Right atrium auricular region (tissue), 2 donors: ENCODE measurements around the gene GLT8D2. TPM values are rescaled to one million over a fixed set of nuclear protein-coding genes. Genes with fewer than 3 reads are reported as not detected.

Experiments used
- DNase-seq: peaks from one replicate; pipeline ENCODE4 v3.0.0-alpha.2; 2019; ENCODE audit warnings: low spot score
- H3K27ac ChIP-seq, 2 donors: fragments of 200-600 bp; sonication (generic); 1 replicate in 1 of 2; 2 replicates in 1 of 2; pipeline ENCODE4 v1.5.1; 2016 to 2019
- H3K27me3 ChIP-seq, 2 donors: fragments of 200-600 bp; sonication (generic); one replicate each; pipeline versions ENCODE4 v1.5.1 to v1.6.0; 2017 to 2019
- H3K36me3 ChIP-seq: fragments of 200-600 bp; sonication (generic); one replicate; pipeline ENCODE4 v1.5.1; 2016
- H3K4me1 ChIP-seq, 2 donors: fragments of 200-600 bp; sonication (generic); one replicate each; pipeline versions ENCODE4 v1.5.1 to v1.6.0; 2017 to 2019
- H3K4me3 ChIP-seq, 2 donors: fragments of 200-600 bp; sonication (generic); 1 replicate in 1 of 2; 2 replicates in 1 of 2; pipeline ENCODE4 v1.5.1; 2017 to 2019; ENCODE audit warnings: mild to moderate bottlenecking in 1 of 2, moderate library complexity in 1 of 2
- H3K9me3 ChIP-seq, 2 donors: fragments of 200-600 bp; sonication (generic); one replicate each; pipeline ENCODE4 v1.5.1; 2019
- total RNA-seq, 2 donors: library from RNA; depleted of rRNA; stranded (reverse); fragments of >200 nt; gene quantifications; one replicate each; pipeline ENCODE4 v1.1.0, GENCODE V29; 2016
- TF ChIP-seq, protein P1 (sequence below), 2 donors: fragments of 200-600 bp; sonication (generic); IDR thresholded peaks; one replicate each; pipeline ENCODE4 v1.5.1; 2019; ENCODE audit warnings: antibody characterized with exemption in 2 of 2

GLT8D2 gene
- total RNA-seq, 2 donors from 2014 or later = 5.6 to 9.9 TPM

DNA sequence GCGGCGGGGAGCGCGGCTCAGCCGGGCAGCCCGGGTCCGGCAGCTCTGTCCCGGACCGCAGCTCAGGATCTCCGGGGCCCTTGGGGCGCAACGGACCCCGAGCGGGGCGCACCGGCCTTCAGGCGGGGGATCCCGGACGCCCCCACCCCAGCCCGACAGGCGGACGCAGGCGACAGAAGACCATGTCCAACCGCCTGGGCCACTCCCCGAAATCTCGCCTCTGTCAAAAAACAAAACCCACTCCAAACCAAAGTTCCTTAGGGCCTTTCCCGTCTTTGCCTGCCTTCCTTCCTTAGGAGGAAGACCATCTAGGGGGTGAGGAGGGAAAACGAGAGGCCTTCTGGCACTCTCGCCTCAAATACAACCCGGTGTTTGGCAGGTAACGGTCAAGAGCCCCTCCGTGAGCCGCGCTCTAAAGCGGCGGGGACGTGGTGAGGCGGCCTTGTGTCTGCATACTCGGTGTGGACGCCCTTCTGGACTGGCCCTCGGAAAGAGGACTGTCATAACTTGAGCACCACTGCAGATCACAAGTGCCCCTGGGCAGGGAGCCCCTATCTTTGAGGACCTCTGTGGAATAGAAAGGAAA lies 14.9 kb upstream of the GLT8D2 start:
- DNase-seq = no peak
- H3K9me3 ChIP-seq = no peaks in the 10 kb centered on the region
- H3K27ac ChIP-seq = peak overlapping the region; percentile 90 to 92
- TF ChIP-seq, protein P1, sequence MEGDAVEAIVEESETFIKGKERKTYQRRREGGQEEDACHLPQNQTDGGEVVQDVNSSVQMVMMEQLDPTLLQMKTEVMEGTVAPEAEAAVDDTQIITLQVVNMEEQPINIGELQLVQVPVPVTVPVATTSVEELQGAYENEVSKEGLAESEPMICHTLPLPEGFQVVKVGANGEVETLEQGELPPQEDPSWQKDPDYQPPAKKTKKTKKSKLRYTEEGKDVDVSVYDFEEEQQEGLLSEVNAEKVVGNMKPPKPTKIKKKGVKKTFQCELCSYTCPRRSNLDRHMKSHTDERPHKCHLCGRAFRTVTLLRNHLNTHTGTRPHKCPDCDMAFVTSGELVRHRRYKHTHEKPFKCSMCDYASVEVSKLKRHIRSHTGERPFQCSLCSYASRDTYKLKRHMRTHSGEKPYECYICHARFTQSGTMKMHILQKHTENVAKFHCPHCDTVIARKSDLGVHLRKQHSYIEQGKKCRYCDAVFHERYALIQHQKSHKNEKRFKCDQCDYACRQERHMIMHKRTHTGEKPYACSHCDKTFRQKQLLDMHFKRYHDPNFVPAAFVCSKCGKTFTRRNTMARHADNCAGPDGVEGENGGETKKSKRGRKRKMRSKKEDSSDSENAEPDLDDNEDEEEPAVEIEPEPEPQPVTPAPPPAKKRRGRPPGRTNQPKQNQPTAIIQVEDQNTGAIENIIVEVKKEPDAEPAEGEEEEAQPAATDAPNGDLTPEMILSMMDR (IDR thresholded peaks at IDR 0.05) = no peak
- H3K4me3 ChIP-seq = peak overlapping the region; percentile 89 to 93
- peaks cover 18% of the 10 kb centered on the region for H3K36me3 ChIP-seq
- H3K27me3 ChIP-seq = no peaks in the 10 kb centered on the region
- H3K4me1 ChIP-seq = peaks cover 0 to 19% of the 10 kb centered on the region in 2 donors

DNA sequence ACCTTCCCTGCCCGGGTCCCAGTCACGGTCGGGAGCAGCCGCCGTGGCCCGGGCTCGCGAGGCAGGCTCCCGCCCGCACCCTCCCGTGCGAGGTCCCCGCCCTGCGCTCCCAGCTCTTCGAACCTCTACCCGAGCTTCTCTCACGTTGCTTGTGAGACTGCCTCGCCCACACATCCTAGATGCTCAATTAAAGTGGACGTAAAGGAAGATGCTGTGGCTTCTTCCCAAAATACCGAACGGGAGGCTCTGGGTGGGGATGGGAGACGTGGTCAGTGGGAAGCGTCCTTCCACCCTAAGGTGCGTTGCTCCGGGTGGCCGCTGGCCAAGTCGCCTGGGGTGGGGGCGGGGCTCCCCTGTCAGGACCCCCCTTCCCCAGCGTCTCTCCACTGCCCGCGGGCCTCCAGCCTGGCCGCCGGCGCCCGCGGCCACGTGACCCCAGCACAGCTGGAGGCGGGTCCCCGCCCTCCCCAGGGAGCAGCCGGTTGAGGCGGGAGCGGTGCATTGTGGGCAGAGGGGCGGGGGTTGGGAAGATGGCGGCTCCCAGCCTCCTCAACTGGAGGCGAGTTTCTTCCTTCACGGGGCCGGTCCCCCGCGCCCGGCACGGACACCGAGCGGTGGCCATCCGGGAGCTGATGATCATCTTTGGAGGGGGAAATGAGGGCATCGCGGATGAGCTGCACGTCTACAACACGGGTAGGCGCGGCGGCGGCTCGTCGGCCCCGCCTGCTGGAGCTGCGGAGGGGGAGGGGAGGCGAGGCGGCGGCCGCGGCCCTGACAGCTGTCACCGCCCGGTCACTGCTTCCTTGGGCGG lies 14.2 kb upstream of the GLT8D2 start, which contains the start of gene HCFC2:
Gene HCFC2, plus strand, starts transcription at position 501 of the 811 bp plus-strand sequence. Its CDS starts 30 bp downstream, at position 531.
- H3K27ac ChIP-seq = peak within 1 kb of the TSS; percentile 90 to 92
- peak; percentile 87 for DNase-seq
- H3K9me3 ChIP-seq = no peaks in the 10 kb centered on the region
- H3K27me3 ChIP-seq = no peaks in the 10 kb centered on the region
- peaks cover 18% of the 10 kb centered on the region for H3K36me3 ChIP-seq
- peaks cover 0 to 19% of the 10 kb centered on the region in 2 donors for H3K4me1 ChIP-seq
- peak within 1 kb of the TSS; percentile 89 to 93 for H3K4me3 ChIP-seq
- TF ChIP-seq, protein P1 (IDR thresholded peaks at IDR 0.05) = peak in 1 of 2 donors; percentile 30

DNA sequence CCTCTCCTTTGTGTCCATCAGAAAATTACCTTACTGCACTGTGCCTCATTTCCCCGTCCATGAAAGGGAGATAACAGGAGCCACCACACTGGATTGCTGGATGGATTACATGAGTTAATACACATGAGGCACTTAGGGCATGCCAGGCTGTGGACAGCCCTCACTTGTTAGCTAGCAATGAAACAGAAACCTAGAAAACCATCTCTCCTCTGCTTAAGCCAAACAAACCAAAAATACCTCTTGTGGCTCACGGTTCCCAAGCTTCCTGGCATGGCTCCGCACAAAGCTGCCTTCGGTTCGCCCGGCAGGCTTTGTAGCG lies 13.7 kb upstream of the GLT8D2 start:
- DNase-seq = no peak

DNA sequence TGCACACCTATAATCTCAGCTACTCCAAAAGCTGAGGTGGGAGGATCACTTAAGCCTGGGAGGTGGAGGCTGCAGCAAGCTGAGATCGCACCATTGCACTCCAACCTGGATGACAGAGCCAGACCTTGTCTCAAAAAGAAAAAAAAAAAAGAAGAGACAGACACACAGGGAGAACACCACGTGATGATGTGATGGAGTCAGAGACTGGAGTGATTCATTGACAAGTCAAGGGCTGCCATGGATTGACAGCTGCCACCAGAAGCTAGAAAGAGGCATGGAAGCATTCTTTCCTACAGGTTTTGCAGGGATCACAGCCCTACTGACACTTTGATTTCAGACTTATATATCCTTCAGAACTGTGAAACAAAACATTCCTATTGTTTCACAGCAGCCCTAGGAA lies 10.8 kb upstream of the GLT8D2 start:
- Histone ChIP-seq H3K27me3 (no peaks in the 10 kb centered on the region), H3K36me3 (no peaks in the 10 kb centered on the region), H3K4me3 (no peak overlapping the region), H3K27ac (no peak overlapping the region), H3K9me3 (no peaks in the 10 kb centered on the region), H3K4me1 (peaks cover 0 to 18% of the 10 kb centered on the region in 2 donors)
- TF ChIP-seq, protein P1 (IDR thresholded peaks at IDR 0.05) = no peak
- no peak for DNase-seq

More for the DNA sequence above, 13.7 kb upstream of the GLT8D2 start:
- peaks cover 0 to 19% of the 10 kb centered on the region in 2 donors for H3K4me1 ChIP-seq
- H3K4me3 ChIP-seq = peak overlapping the region; percentile 89 to 93
- no peaks in the 10 kb centered on the region for H3K9me3 ChIP-seq
- peaks cover 15% of the 10 kb centered on the region for H3K36me3 ChIP-seq
- TF ChIP-seq, protein P1 (IDR thresholded peaks at IDR 0.05) = no peak
- no peaks in the 10 kb centered on the region for H3K27me3 ChIP-seq
- peak overlapping the region; percentile 90 to 92 for H3K27ac ChIP-seq

DNA sequence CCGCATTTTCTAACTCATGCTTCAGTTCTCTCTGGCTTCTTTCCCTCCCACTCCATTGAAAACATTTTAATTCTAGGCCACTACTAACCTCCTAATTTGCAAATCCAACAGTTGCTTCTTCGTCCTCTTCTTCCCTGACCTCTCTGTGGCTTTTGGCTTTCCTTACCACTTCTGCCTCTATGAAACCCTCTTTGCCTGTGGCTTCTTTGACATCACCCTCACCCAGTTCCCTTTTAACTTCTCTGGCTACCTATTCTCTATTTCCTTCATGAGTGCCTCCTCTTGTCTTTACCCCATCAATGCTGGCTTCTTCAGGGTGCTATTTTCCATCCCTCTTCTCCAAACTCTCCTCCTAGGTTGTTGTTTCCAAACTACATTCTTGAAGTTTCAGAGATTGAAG lies 10.0 kb upstream of the GLT8D2 start:
- Histone ChIP-seq H3K36me3 (no peaks in the 10 kb centered on the region), H3K4me3 (no peak overlapping the region), H3K4me1 (peaks cover 0 to 17% of the 10 kb centered on the region in 2 donors), H3K27me3 (no peaks in the 10 kb centered on the region), H3K9me3 (no peaks in the 10 kb centered on the region), H3K27ac (no peak overlapping the region)
- TF ChIP-seq, protein P1 (IDR thresholded peaks at IDR 0.05) = no peak
- no peak for DNase-seq
